GM19468 (cell line): ENCODE data around the gene SLC8A2.
"Not testable (repeated sequence)": the region's sequence is repeated elsewhere in the genome, so short reads cannot be mapped to it uniquely, and the experiment has no call there.

Experiments
- ATAC-seq: cut with Tn5 transposase; IDR thresholded peaks from one replicate; pipeline ENCODE4 v1.9.1; 2021; ENCODE audit warnings: mild to moderate bottlenecking, moderate library complexity, moderate number of reproducible peaks; ENCODE audit not compliant: unreplicated experiment; ENCODE audit errors: extremely low read depth

Gene SLC8A2

DNA sequence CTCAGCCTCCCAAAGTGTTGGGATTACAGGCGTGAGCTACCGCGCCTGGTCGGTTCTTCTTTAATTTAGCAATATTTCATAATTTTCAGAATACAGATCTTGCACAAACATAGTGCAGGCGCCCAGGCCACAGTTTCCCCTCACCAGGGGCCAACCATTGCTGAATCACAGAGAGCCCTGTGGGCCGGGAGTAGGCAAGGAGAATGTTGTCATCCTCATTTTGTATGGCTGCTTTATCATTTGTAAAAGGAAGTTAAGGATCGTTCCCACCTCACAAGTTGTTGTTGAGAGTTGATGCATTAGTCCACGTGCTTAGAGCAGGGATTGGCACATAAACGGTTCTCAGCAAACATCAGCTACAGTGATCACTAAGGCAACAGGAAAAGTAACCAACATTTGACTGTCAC is 82.5 kb downstream of the SLC8A2 start:
- ATAC-seq: no peak

DNA sequence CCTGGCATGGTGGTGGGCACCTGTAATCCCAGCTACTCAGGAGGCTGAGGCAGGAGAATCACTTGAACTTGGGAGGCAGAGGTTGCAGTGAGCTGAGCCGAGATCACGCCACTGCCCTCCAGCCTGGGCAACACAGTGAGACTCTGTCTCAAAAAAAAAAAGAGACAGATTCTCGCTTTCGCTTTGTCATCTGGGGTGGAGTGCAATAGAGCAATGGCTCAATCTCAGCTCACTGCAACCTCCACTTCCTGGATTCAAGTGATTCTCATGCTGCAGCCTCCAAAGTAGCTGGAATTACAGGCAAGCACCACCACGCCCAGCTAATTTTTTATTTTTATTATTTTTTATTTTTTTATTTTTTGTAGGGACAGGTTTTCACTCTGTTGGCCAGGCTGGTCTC is 83.0 kb downstream of the SLC8A2 start:
- ATAC-seq: not testable (repeated sequence)

DNA sequence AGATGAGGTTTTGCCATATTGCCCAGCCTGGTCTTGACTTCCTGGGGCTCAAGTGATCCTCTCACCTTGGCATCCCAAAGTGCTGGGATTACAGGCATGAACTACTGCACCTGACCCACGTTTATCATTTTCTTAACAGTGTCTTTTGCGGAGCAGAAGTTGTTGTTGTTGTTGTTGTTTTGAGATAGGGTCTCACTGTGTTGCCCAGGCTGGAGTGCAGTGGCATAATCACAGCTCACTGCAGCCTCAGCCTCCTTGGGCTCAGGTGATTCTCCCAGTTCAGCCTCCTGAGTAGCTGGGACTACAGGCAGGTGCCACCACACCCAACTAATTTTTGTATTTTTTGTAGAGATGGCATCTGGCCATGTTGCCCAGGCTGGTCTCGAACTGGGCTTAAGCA is 84.1 kb downstream of the SLC8A2 start:
- ATAC-seq: not testable (repeated sequence)

DNA sequence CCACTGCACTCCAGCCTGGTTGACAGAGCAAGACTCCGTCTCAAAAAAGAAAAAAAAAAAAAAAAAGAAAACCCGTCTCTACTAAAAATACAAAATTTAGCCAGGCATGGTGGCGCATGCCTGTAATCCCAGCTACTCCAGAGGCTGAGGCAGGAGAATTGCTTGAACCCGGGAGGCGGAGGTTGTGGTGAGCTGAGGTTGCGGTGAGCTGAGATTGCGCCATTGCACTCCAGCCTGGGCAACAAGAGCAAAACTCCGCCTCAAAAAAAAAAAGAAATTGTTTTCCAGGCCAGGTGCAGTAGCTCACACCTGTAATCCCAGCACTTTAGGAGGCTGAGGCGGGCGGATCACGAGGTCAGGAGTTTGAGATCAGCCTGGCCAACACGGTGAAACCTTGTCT is 85.1 kb downstream of the SLC8A2 start:
- ATAC-seq: not testable (repeated sequence)

DNA sequence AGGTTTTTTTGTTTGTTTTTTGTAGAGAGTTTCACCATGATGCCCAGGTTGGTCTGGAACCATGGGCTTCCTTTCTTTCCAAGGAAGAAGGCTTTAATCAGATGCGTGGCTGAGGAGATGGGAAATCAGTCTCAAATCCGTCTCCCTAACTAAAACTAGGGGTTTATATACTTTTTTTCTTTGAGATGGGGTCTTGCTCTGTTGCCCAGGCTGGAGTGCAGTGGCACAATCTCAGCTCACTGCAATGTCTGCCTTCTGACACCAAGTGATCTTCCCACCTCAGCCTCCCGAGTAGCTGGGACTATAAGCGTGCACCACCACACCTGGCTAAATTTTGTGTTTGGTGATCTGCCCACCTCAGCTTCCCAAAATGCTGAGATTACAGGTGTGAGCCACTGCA is 87.2 kb downstream of the SLC8A2 start:
- not testable (repeated sequence) for ATAC-seq

DNA sequence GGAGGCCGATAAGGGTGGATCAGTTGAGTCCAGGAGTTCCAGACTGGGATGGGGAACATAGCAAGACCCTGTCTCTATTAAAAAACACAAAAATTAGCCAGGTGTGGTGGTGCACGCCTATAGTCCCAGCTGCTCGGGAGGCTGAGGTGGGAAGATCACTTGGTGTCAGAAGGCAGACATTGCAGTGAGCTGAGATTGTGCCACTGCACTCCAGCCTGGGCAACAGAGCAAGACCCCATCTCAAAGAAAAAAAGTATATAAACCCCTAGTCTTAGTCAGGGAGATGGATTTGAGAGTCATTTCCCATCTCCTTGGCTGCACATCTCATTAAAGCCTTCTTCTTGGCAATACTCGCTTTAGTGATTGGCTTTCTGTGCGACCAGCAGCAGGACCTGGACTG is 87.8 kb downstream of the SLC8A2 start:
- ATAC-seq: not testable (repeated sequence)

DNA sequence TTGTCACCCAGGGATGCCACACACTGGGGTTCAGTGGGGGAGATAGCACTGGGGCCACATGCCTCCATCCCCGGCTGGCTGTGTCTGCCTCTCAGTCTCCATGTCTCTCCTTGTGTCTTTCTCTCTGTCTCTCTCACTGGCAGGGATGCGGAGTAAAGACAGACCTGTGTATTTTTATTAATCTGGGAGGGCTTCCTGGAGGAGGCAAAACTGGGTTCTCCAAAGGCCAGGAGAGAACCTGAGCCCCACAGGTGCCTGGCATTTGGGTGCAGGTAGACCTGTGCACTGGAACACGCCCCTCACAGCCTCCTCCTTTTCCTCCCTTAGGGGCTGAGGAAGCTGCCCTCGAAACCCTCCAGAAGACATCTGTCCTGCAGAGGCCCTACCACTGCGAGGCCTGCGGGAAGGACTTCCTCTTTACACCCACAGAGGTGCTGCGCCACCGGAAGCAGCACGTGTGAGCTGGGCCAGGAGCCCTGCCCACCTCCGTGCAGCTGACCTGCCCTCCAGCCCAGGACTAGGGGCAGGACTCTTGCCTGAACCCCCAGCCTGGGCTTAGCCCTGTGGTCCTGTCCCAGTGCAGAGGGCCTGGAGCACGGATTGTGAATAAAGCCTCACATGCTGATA is 89.9 kb downstream of the SLC8A2 start:
- no peak for ATAC-seq

DNA sequence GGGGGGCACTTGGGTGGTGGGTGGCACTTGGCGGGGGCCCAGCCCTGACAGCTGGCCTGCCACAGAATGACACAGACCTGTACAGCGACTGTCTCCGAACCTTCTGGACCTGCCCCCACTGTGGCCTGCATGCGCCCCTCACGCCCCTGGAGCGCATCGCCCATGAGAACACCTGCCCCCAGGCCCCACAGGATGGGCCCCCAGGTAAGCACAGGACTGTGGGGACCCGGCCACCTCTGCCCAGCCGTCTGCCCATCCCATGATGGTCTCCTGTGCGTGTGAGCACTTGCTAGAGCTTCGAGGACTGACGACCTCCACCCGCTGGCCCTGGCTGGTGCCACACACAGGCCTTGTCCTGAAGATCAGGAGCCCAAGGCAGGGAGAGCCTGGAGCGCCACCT is 90.6 kb downstream of the SLC8A2 start:
- ATAC-seq: no peak

DNA sequence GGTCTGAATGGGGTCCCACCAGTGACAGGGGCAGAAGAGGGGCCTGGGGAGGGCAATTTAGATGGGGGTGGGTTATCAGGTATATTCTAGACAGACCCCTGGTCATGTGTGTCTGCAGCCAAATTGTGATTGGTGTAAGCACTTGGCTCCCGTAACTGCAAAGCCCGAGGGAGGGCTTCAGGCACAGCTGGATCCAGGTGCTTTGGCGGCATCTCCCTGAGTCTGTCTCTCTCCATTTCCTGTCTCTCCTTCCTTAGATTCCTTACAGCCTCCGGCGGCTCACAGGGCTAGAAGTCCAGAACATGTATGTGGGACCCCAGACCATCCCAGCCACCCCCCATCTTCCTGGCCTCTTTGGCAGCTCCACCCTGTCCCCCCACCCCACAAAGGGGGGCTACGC is 91.1 kb downstream of the SLC8A2 start:
- ATAC-seq: no peak

DNA sequence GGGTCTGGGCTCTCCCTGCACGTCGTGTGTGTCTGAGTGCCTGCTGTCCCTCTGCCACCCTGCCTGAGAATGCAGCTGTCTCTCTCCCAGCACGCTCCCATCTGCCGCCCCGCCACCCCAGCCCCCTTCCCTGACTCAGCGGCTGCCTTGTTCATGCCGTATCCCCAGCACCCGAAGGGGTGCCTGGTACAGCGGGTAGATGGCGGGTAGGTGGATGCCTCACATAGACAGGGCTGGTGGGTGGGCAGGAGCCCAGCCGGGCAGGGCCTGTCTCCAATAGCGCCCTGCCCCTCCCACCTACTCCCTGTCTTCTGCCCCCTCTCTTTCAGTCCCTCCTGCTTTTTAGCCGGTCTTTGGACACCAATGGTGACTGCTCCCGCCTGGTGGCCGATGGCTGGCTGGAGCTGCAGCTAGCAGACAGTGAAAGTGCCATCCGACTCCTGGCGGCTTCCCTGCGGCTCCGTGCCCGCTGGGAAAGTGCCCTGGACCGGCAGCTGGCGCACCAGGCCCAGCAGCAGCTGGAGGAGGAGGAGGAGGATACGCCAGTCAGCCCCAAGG is 92.2 kb downstream of the SLC8A2 start:
- no peak for ATAC-seq

DNA sequence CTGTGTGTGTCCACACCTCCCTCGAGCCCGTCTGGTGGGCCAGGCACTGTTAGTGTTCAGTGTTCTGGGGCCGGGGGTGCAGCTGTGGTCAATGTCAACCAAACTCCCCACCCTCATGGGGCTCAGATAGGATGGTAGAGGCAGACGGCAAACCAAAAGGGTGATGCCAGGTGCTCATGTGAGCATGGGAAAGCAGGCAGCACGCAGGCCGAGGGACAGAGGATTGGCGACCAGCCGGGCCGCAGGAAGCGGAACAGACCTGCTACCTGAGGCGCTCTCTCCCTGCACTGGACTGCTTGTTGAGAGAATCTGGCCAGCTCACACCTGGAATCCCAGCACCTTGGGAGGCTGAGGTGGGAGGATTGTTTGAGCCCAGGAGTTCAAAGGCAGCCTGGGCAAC is 93.4 kb downstream of the SLC8A2 start:
- no peak for ATAC-seq
